Right lobe of liver (tissue), 6 donors: ENCODE data around the gene KCNK5. TPM values are rescaled to one million over a fixed set of nuclear protein-coding genes. Genes with fewer than 3 reads are reported as not detected.

Experiments
- ATAC-seq, 4 donors: fragments of 200-7000 bp; cut with Tn5 transposase; one replicate each; pipeline ENCODE4 v1.9.1; 2020; ENCODE audit warnings: mild to moderate bottlenecking in 4 of 4, moderate library complexity in 4 of 4
- DNase-seq, 3 donors: peaks; one replicate each; pipeline ENCODE4 v3.0.0-alpha.2; 2020
- H3K27ac ChIP-seq, 3 donors: fragments of 200-600 bp; one replicate each; pipeline ENCODE4 v1.8.0; 2022
- H3K27me3 ChIP-seq, 2 donors: fragments of 200-600 bp; one replicate each; pipeline ENCODE4 v1.8.0; 2022
- H3K36me3 ChIP-seq, 4 donors: fragments of 200-600 bp; sonication (generic) in 1 of 4; one replicate each; pipeline versions ENCODE4 v1.5.1 to v1.8.0; 2017 to 2022; ENCODE audit warnings: control low read depth in 1 of 4
- H3K4me1 ChIP-seq, 4 donors: fragments of 200-600 bp; sonication (generic) in 1 of 4; one replicate each; pipeline versions ENCODE4 v1.5.1 to v1.8.0; 2017 to 2022; ENCODE audit warnings: control low read depth in 1 of 4
- H3K4me3 ChIP-seq, 3 donors: fragments of 200-600 bp; one replicate each; pipeline ENCODE4 v1.8.0; 2022
- H3K9me3 ChIP-seq, 4 donors: fragments of 200-600 bp; sonication (generic) in 1 of 4; one replicate each; pipeline versions ENCODE4 v1.5.1 to v1.8.0; 2017 to 2022; ENCODE audit warnings: control low read depth in 1 of 4
- POLR2A ChIP-seq: fragments of 450-650 bp; IDR thresholded peaks from one replicate; pipeline ENCODE4 v1.6.1; 2017; ENCODE audit warnings: antibody characterized with exemption, mild to moderate bottlenecking
- WGBS: methylation state at CpG from one replicate; pipeline ENCODE4 v1.1.6; 2018; ENCODE audit warnings: low coverage, low lambda C conversion rate; ENCODE audit not compliant: insufficient coverage; ENCODE audit errors: missing lambda C conversion rate; 5-methylcytosine and 5-hydroxymethylcytosine counted together
- intact Hi-C, 2 donors: fragments of 100-400 bp; cut with DNase I; formaldehyde crosslinking; loops; one replicate each; pipeline versions ENCODE4 v1.11.2 to v1.14.1; 2022
- total RNA-seq, 6 experiments: library from RNA; depleted of rRNA in 2 of 6; stranded (reverse); fragments of >200 nt in 2 of 6; fragmentation: NEBNext Ultra II Directional in 3 of 6; extraction: Animal tissue kit (Norgen Biotek cat#: 25700) in 3 of 6; gene quantifications; one replicate each; pipeline versions ENCODE4 v1.1.0 to v1.2.4, GENCODE V29; 2016 to 2023
- TF ChIP-seq, protein P1 (sequence below), 4 donors: fragments of 200-600 bp in 3 of 4; fragments of 450-650 bp in 1 of 4; IDR thresholded peaks; one replicate each; pipeline versions ENCODE4 v1.5.1 to v1.8.0; 2016 to 2022; ENCODE audit warnings: antibody characterized with exemption in 4 of 4, mild to moderate bottlenecking in 2 of 4
- donor health status: DM: no; HTN: yes; CAD: no.
- donor health status: DM: no; HTN: no; CAD: no.
- donor health status: DM: no; HTN: no; CAD: no.
- donor health status: DM: no; HTN: yes; CAD: no.
- donor health status: DM: no; HTN: yes; CAD: no.

KCNK5 gene
- total RNA-seq, 6 experiments from 2014 or later = 3.2 to 54.3 (median 6.7) TPM

GRCh38 chr6:39210450-39210849 is 18.8 kb downstream of the KCNK5 start:
- peaks cover 0 to 95% (median 33%) of the 10 kb centered on the region in 4 donors for H3K4me1 ChIP-seq
- DNase-seq (peak in 1 of 3 donors; percentile 31), ATAC-seq (no peak)
- TF ChIP-seq POLR2A = no peak
- TF ChIP-seq, protein P1, sequence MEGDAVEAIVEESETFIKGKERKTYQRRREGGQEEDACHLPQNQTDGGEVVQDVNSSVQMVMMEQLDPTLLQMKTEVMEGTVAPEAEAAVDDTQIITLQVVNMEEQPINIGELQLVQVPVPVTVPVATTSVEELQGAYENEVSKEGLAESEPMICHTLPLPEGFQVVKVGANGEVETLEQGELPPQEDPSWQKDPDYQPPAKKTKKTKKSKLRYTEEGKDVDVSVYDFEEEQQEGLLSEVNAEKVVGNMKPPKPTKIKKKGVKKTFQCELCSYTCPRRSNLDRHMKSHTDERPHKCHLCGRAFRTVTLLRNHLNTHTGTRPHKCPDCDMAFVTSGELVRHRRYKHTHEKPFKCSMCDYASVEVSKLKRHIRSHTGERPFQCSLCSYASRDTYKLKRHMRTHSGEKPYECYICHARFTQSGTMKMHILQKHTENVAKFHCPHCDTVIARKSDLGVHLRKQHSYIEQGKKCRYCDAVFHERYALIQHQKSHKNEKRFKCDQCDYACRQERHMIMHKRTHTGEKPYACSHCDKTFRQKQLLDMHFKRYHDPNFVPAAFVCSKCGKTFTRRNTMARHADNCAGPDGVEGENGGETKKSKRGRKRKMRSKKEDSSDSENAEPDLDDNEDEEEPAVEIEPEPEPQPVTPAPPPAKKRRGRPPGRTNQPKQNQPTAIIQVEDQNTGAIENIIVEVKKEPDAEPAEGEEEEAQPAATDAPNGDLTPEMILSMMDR (IDR thresholded peaks at IDR 0.05) = no peak
- intact Hi-C loops = no loop called here
- H3K36me3 ChIP-seq = no peaks in the 10 kb centered on the region
- H3K27ac ChIP-seq = peak overlapping the region in 1 of 3 donors; percentile 69
- H3K27me3 ChIP-seq = no peaks in the 10 kb centered on the region
- 44% methylated on average over 3 of the region's 5 CpGs for WGBS
- H3K4me3 ChIP-seq = no peak overlapping the region
- H3K9me3 ChIP-seq = no peaks in the 10 kb centered on the region

- H3K27ac ChIP-seq = peak overlapping the region in 1 of 3 donors; percentile 5
- no peak for TF ChIP-seq POLR2A
- intact Hi-C loops = no loop called here
- no peaks in the 10 kb centered on the region for H3K36me3 ChIP-seq
- no peak for ATAC-seq
- H3K4me3 ChIP-seq = no peak overlapping the region
- no peaks in the 10 kb centered on the region for H3K27me3 ChIP-seq
- H3K9me3 ChIP-seq = no peaks in the 10 kb centered on the region
- peaks cover 0 to 95% (median 33%) of the 10 kb centered on the region in 4 donors for H3K4me1 ChIP-seq
- 27% methylated on average over 4 of the region's 6 CpGs for WGBS
- no peak for DNase-seq
Measured at GRCh38 chr6:39209911-39210310, 19.4 kb downstream of the KCNK5 start.

DNA sequence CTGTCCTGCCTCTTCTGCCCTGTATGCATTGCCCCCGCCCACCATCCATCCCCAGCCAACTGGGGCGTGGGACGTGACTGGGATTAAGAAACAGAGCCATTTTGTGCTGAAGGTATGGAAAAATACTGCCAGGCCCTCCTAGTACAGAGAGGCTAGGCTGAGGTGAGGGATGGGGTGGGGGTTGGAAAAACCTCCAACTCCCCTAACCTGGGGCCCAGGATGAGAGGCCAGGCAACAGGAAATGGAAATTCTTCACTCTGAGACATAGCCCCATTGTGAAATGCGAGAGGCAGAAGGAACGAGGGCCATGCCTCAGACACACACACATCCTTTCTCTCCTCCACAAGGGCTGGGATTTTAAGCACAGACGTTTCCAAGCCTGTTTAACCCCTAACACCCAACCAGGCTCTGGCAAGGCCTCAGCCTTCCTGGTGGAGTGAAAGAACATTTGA is 19.9 kb downstream of the KCNK5 start:
- no peaks in the 10 kb centered on the region for H3K36me3 ChIP-seq
- DNase-seq (peak in 1 of 3 donors; percentile 46), ATAC-seq (no peak)
- no peak overlapping the region for H3K4me3 ChIP-seq
- no peak overlapping the region for H3K27ac ChIP-seq
- intact Hi-C loops = no loop called here
- no peaks in the 10 kb centered on the region for H3K27me3 ChIP-seq
- H3K9me3 ChIP-seq = no peaks in the 10 kb centered on the region
- 34% methylated on average over 4 of the region's 6 CpGs for WGBS
- H3K4me1 ChIP-seq = peaks cover 0 to 95% (median 31%) of the 10 kb centered on the region in 4 donors
- TF ChIP-seq POLR2A = no peak
- TF ChIP-seq, protein P1 (IDR thresholded peaks at IDR 0.05) = no peak

- Histone ChIP-seq H3K4me1 (peaks cover 0 to 96% (median 28%) of the 10 kb centered on the region in 4 donors), H3K27ac (peak overlapping the region in 1 of 3 donors; percentile 69), H3K36me3 (no peaks in the 10 kb centered on the region), H3K9me3 (no peaks in the 10 kb centered on the region), H3K4me3 (no peak overlapping the region), H3K27me3 (no peaks in the 10 kb centered on the region)
- TF ChIP-seq, protein P1 (IDR thresholded peaks at IDR 0.05) = no peak
- TF ChIP-seq POLR2A = no peak
- intact Hi-C loops = no loop called here
- no peak for ATAC-seq
- 78% methylated on average over 5 of the region's 6 CpGs for WGBS
- DNase-seq = no peak
Measured at GRCh38 chr6:39208223-39208739, 21.0 kb downstream of the KCNK5 start.

- no peaks in the 10 kb centered on the region for H3K27me3 ChIP-seq
- intact Hi-C loops = no loop called here
- H3K27ac ChIP-seq = peak overlapping the region in 1 of 3 donors; percentile 69
- no peak for TF ChIP-seq POLR2A
- TF ChIP-seq, protein P1 (IDR thresholded peaks at IDR 0.05) = no peak
- DNase-seq (no peak), ATAC-seq (no peak)
- peaks cover 0 to 94% (median 25%) of the 10 kb centered on the region in 4 donors for H3K4me1 ChIP-seq
- H3K9me3 ChIP-seq = no peaks in the 10 kb centered on the region
- no peak overlapping the region for H3K4me3 ChIP-seq
- WGBS = no CpG with 5 or more reads among the region's 8 CpGs
- no peaks in the 10 kb centered on the region for H3K36me3 ChIP-seq
Measured at GRCh38 chr6:39207416-39208222, 21.7 kb downstream of the KCNK5 start.
